ENCODE measurements around the gene PEAK3. TPM values are rescaled to one million over a fixed set of nuclear protein-coding genes. Genes with fewer than 3 reads are reported as not detected.

The PEAK3 gene
- total and polyA plus RNA-seq, 9 of the 15 experiments (the other 6 are each of a cell fraction or from before 2014, with no cell fraction given): 0.07 to 0.40 TPM; not detected in 7

DNA sequence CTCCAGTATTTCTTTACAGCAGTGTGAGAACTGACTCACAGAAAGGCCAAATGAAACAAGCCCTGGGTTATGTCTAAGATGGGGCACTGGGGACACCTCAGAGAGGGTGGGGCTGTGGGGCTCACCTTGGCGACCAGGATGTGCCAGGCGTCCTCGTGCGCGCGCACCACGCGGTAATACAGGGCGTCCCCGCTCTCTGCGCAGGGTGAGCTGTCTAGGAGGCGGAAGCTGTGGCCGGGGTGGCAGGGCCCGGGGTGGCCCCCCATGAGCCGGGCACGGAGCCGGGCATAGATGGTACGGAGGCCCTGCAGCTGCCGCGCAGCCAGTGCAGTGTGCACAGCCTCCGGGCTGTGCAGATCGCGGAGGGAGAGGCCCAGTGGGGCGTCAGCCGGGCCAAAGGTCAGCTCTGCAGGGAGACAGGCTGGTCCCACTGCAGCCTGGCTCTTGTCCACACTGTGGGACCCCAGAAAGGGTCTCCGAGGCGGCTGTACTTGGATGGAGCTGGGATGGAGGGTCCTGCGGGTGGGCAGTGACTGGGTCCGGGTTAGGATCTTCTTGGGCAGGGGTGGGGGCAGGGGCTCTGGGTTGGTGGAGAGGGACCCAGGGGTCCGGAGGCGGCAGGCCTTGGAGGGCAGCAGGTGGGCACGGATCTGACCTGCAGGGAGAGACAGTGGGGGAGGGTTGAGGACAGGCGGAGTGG is 3.4 kb downstream of the PEAK3 start (continued):
- TF ChIP-seq PCBP2 (IDR thresholded peaks at IDR 0.05; ENCODE audit: low read depth, low read length, poor library complexity, severe bottlenecking): no peak
- TF ChIP-seq, protein P1, sequence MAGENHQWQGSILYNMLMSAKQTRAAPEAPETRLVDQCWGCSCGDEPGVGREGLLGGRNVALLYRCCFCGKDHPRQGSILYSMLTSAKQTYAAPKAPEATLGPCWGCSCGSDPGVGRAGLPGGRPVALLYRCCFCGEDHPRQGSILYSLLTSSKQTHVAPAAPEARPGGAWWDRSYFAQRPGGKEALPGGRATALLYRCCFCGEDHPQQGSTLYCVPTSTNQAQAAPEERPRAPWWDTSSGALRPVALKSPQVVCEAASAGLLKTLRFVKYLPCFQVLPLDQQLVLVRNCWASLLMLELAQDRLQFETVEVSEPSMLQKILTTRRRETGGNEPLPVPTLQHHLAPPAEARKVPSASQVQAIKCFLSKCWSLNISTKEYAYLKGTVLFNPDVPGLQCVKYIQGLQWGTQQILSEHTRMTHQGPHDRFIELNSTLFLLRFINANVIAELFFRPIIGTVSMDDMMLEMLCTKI (IDR thresholded peaks at IDR 0.05; ENCODE audit: partially characterized antibody): no peak
- no peak for TF ChIP-seq ZNF707 (CRISPR knock-in tag; conservative IDR thresholded peaks at IDR 0.05)
- TF ChIP-seq CBX3 (IDR thresholded peaks at IDR 0.05; ENCODE audit: borderline replicate concordance in 1 of 2, low read length in 2 of 2): no peak
- no peak for TF ChIP-seq NELFE (IDR thresholded peaks at IDR 0.05; ENCODE audit: insufficient read depth, insufficient read length)
- 0 out of 4 replicates have a peak, but pooled peaks of 1 of the 2 experiments have one; percentile 12 for TF ChIP-seq NONO (IDR thresholded peaks at IDR 0.05; ENCODE audit: low read depth in 2 of 2, low read length in 1 of 2)
- no peak for TF ChIP-seq SNAPC5 (CRISPR knock-in tag; IDR thresholded peaks at IDR 0.05)
- no peak for TF ChIP-seq XRCC5 (IDR thresholded peaks at IDR 0.05; ENCODE audit: low read depth, low read length)
- TF ChIP-seq ZBTB7A (IDR thresholded peaks at IDR 0.05; ENCODE audit: borderline replicate concordance, control insufficient read depth, low read depth, low read length): peak; percentile 38; the same call in 1 of the 2 replicates
- peak; percentile 14 for TF ChIP-seq CCNT2 (IDR thresholded peaks at IDR 0.05; ENCODE audit: borderline replicate concordance, extremely low read depth, insufficient read length, low read depth, low read length)
- no peak for TF ChIP-seq SIRT6 (IDR thresholded peaks at IDR 0.05; ENCODE audit: low read depth, low read length)
- TF ChIP-seq MYBL2 (IDR thresholded peaks at IDR 0.05; ENCODE audit: low read depth): no peak
- no peak for TF ChIP-seq MYBL2 (CRISPR knock-in tag; IDR thresholded peaks at IDR 0.05; ENCODE audit: borderline replicate concordance)
- no peak for TF ChIP-seq MECOM (CRISPR knock-in tag; IDR thresholded peaks at IDR 0.05)
- TF ChIP-seq KHSRP (IDR thresholded peaks at IDR 0.05): no peak
- no peak for TF ChIP-seq BCLAF1 (IDR thresholded peaks at IDR 0.05; ENCODE audit: borderline replicate concordance in 1 of 2, control insufficient read depth in 1 of 2, low read depth in 2 of 2, low read length in 1 of 2)
- no peak for TF ChIP-seq ZNF3 (CRISPR knock-in tag; IDR thresholded peaks at IDR 0.05)
- TF ChIP-seq DIDO1 (tag; IDR thresholded peaks at IDR 0.05; ENCODE audit: low read depth): no peak
- no peak for TF ChIP-seq EWSR1 (IDR thresholded peaks at IDR 0.05; ENCODE audit: borderline replicate concordance, low read depth, partially characterized antibody)
